AG10803 (cell line): ENCODE data around the gene EID2B.

Experiments
- DNase-seq: peaks from one replicate; pipeline ENCODE4 v3.0.0; 2010; ENCODE audit warnings: low read depth
- H3K4me3 ChIP-seq: 2 replicates; pipeline ENCODE4 v1.5.1; 2011; ENCODE audit warnings: mild to moderate bottlenecking, low read length, control low read depth
- CTCF ChIP-seq: conservative IDR thresholded peaks from 2 replicates; pipeline ENCODE4 v1.5.1; 2011; ENCODE audit warnings: mild to moderate bottlenecking, low read length, control low read depth, inconsistent platforms

Gene EID2B

GRCh38 chr19:39498798-39499642 lies 33.6 kb downstream of the EID2B start, which contains the start of gene DLL3:
DLL3 (plus strand) TSS chr19:39498947; CDS start chr19:39498975, 28 bp downstream.
- peak within 1 kb of the TSS; percentile 5 for H3K4me3 ChIP-seq
- DNase-seq: no peak
- TF ChIP-seq CTCF: no peak

DNA sequence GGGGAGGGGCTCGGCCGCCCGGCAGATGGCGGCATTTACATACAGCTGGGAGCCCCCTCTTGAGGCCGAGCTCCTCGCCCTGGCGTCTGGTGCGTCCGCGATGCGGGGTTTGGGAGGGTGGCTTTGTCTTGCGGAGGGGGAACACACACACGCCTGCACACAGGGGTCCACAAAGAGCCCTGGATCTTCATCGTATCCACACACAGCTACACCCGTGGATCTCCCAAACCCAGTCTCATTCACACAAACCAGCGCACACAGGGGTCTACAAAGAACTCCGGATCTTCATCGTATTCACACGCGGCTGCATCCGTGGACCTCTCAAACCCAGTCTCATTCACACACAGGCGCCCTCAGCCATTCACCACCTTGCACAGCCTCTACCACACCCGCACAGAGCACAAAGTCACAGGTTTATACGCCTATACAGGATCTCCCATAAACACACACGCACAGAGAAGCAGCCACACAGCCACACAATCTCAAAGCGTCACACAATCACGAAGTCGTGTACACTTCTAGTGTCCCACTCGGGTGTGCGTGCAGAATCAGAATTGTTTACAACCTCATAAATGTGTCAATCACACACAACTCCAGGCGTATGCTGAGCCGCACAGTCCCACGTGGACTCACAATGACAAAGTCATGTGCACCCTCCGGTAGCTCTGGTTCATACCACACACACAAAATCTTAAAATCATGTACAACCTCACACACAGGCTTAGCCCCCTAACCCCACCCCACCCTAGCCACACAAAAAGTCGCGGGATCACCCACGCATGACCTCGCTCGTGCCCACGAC lies 34.5 kb downstream of the EID2B start:
- H3K4me3 ChIP-seq: peak overlapping the region; percentile 5
- TF ChIP-seq CTCF: peak; percentile 29
- no peak for DNase-seq

GRCh38 chr19:39497701-39497995 lies 35.0 kb downstream of the EID2B start:
- DNase-seq: no peak
- no peak for TF ChIP-seq CTCF
- H3K4me3 ChIP-seq: no peak overlapping the region

DNA sequence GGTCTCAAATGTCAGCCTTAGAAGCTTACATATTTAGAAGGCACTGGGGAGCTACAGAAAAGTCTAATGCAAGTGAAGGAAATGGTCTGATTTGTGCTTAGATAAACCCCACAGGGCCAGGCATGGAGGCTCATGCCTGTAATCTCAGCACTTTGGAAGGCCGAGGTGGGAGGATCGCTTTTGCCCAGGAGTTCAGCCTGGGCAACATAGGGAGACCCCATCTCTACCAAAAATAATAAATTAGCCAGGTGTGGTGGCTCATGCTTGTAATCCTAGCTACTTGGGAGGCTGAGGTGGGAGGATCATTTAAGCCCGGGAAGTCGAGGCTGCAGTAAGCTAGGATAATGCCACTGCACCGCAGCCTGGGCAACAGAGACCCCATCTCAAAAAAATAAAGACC lies 36.6 kb downstream of the EID2B start:
- TF ChIP-seq CTCF: no peak

DNA sequence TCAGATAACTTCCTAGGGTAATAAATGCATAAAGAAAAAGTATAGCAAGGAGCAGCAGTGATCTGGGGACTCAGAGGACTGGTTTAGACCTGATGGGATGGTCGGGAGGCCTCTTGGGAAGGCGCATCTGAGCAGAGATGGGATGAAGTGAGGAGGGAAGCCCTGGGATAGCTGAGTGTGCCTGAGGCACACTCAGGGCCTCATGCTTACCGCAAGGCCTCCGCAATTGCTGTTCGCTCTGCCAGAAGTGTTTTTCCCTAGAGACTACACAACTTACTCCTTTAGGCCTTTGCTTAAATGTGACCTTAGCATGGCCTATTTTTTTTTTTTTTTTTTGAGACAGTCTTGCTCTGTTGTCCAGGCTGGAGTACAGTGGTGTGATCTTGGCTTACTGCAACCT lies 38.0 kb downstream of the EID2B start:
- TF ChIP-seq CTCF: no peak
- no peak for DNase-seq
- no peak overlapping the region for H3K4me3 ChIP-seq

More for the DNA sequence above, 36.6 kb downstream of the EID2B start:
- no peak for DNase-seq
- no peak overlapping the region for H3K4me3 ChIP-seq

DNA sequence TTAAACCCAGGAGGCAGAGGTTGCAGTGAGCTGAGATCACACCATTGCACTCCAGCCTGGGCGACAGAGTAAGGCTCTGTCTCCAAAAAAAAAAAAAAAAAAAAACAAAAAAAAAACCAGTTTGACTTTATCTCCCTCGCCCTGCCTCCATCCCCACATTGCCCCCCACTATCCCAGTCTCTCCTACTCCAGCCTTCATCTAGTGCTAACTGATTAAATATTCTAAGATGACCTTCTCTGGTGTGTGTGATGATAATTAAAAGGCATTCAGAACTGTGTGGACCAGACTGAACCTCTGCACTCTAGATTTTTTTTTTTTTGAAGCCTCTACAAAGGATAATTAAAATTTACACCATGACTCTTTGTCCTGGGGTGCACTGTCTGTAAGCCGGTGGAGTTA lies 39.9 kb downstream of the EID2B start:
- H3K4me3 ChIP-seq: no peak overlapping the region
- no peak for DNase-seq
- TF ChIP-seq CTCF: no peak
